GM21825 (cell line): ENCODE results near the gene IDI1.
"Not testable (repeated sequence)": the region's sequence is repeated elsewhere in the genome, so short reads cannot be mapped to it uniquely, and the experiment has no call there.

Experiments used
- ATAC-seq: cut with Tn5 transposase; IDR thresholded peaks from one replicate; pipeline ENCODE4 v1.9.1; 2021; ENCODE audit warnings: mild to moderate bottlenecking, moderate library complexity; ENCODE audit not compliant: unreplicated experiment

The IDI1 gene

DNA sequence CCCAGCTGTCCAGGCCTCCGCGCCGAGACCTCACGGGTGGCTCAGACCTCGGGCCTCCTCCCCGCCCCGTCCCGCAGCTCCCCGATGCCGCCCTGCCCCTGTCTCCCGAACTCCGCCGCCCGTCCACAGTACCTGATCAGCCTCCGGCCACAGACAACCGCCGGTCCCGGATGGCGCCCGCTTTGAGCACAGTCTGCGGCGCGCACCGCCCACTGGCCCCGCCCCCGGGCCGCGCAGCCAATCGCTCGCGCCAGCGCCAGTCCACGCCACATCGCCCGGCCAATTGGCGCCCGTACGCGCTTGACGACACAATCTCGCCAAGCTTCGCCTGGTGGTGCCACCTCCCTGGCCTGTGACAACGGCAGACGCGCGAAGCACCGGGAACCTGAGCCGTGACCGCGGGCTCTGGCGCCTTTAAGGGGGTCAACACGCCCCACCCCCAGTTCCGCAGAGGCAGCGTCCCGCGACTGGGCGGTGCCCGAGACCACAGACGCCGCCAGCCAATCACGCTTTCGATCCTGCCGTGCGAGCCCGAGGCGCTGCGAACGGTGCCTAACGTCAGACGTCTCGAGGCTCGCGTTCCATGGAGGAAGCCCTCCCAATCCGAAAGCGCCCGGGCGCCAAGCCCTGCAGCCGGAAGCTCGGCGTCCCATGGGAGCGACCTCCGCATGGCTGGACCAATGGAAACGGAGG lies at the start of gene IDI1:
TSS of gene IDI1 (minus strand) at position 388 of the 693 bp plus-strand sequence. CDS start at position 272, 116 bp downstream.
- ATAC-seq: peak; percentile 80

DNA sequence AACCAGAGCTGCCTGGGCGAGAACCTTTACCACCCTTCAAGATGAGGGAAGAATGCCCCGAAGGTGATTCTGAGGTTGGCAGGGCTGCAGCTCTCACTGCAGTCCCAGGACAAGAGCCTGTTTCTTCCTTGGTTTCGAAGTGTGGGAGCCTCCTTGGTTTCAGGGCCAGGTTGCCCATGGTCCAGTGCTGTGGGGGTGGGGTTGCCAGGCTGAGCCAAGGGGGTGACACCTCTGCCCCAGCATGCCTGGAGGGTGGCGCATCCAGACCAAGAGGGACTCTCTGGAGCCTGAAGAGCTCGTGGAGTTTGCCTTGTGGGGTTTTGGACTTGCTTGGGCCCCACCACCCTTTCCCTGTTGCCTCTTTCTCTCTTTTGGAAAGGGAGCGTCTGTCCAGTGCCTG lies 48.5 kb upstream of the IDI1 start:
- no peak for ATAC-seq

DNA sequence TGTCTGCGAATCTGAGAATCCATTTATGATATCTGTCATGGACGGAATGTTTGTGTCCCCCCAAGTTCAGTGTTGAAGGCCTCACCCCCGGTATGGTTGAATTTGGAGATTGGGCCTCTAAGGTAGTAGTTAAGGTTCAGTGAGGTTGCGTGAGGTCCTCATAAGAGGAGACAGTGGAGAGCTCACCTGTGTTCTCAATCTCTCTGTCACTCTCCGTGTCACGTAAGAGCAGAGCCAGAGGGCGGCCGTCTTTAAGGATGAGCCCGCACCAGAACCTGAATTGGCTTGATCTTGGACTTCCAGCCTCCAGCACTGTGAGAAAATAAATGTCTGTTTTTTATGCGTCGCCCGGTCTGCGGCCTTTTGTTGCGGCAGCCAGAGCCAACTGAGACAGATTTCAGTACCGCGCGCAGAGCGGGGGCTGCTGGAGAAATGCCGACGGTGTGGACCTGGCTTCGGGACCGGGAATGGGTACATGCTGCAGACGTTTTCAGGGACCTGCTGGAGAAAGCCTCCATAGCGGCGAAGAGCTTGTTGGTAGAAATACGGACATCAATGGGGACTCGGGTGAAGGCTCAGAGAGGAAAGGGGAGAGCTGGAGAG lies 47.5 kb upstream of the IDI1 start:
- no peak for ATAC-seq

DNA sequence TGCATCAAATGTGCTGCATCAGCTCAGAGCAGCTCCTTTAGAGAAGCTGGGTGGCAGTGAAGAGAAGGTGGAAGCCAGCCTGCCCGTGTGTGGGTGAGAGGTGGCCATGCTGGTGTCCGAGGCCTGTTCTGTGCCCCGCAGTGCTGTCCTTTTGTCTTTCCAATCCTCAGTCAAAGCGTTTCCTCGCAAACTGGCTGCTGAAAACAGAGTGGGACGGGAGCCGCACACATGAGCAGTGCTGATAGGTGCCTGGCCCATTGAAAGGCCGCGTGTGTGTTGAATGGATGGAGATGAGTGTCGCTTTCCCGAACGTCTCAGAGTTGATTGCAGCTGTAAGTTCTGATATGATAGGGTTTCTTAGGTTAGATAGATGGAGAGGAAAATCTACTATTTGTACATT lies 46.6 kb upstream of the IDI1 start:
- no peak for ATAC-seq

- ATAC-seq: no peak
Measured at GRCh38 chr10:1094112-1095057, 45.5 kb upstream of the IDI1 start.

DNA sequence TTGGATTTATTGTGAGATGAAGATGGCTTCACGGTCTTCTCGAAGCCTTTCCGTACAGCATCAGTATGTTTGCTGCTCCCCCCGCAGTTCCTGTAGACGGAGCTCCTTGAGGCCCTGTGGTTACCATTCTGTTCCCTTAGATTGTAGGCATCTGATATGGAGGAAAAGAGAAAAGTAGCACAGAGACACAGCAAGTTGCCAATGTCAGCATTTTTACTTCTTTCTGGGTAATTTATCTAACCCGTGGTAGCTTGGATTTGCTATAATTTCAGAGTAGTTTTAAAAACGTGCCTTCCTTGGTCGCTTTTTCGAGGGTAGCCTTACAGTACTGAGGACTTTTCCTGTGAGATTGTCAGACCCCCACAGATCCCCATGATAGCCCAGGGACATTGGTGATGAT lies 44.8 kb upstream of the IDI1 start:
- ATAC-seq: no peak

DNA sequence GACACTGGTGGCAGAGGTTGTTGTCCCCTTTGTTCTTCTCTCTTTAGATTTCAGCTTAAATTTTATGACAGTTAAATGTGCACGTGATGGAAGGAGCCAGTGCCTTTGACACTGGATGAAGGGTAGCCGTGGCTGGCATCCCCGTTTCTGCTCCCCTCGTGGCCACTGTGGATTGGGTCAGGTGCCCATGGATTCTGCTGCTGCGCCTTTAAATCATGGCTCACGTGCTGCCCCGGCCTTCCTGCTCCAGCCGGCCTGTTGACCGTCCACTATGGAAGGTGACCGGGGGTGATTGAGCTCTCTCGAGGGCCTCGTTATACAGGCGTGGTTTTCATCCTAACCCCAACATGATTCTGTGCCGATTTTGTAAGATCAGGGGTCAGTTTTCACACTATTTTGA lies 41.8 kb upstream of the IDI1 start:
- no peak for ATAC-seq

GRCh38 chr10:1089017-1089689 lies 40.2 kb upstream of the IDI1 start:
- no peak for ATAC-seq

DNA sequence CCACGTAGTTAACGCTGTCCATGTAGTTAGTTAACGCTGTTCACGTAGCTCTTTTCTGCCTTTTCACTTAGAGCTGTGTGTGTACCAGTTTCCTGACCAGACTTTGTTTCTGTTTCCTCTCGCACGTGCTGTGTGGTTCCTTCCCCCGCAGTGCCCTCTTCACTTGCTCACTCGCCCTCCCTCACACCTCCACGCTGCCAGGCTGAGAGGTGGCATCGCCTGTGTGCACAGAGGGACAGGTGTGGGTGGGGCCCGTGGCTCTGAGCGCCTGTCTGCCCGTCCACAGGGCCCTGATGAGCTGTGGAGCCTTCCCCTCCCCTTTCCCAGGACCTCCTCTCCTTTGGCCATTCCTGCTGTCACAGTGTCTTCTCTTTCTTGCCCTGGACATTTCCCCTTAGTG lies 37.9 kb upstream of the IDI1 start:
- ATAC-seq: no peak

- ATAC-seq: no peak
Measured at GRCh38 chr10:1085258-1085657, 36.3 kb upstream of the IDI1 start.

- no peak for ATAC-seq
Measured at GRCh38 chr10:1084011-1084950, 35.4 kb upstream of the IDI1 start.

GRCh38 chr10:1083581-1083980 lies 34.7 kb upstream of the IDI1 start:
- no peak for ATAC-seq

DNA sequence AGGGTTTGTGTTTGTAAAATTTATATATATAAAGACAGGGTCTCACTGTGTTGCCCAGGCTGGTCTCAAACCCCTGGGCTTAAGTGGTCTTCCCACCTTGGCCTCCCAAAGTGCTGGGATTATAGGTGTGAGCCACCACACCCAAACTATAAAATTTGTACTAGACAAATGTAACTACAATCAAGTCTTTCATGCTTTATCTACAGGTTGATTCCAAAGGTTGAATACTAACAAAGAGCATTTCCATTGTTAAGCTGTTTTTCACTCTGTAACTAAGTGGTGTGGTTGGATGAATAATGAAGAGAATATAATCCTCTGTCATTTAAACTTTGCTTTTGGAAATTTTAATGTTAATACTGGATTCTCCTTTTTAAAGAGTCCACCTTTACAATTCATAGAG lies 29.7 kb upstream of the IDI1 start:
- no peak for ATAC-seq

DNA sequence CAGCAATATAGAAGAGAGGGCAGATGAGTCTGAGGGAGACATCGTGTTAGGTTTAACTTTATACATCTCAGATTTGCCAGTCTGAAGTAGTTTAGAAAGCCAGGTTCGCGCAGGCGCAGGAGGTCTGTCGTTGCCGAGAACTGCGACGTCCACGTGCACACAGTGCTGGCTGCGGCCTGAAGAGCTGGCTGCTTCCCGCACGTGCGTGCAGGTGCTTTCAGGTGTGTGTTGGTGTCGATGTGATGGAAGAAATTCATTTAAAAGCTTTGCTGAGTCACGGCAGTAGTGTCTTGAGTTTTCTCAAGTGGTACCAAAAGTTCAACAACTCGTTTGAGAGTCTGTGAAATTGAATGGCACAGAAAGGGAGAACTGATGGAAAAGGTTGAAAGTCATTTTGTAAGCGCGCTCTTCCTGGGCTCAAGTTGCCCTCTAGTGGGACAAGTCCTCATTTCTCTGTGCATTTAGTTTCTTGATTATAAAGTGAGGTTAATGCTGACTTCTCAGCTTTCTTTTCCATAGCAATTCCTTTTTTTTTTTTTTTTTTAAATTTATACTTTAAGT lies 25.9 kb upstream of the IDI1 start:
- ATAC-seq: no peak

- ATAC-seq: no peak
Measured at GRCh38 chr10:1074052-1074747, 25.3 kb upstream of the IDI1 start.

GRCh38 chr10:1070919-1071318 lies 22.0 kb upstream of the IDI1 start:
- no peak for ATAC-seq

GRCh38 chr10:1068380-1069361 lies 19.8 kb upstream of the IDI1 start:
- no peak for ATAC-seq

- ATAC-seq: not testable (repeated sequence)
Measured at GRCh38 chr10:1066734-1067133, 17.8 kb upstream of the IDI1 start.
